Measurements from ENCODE around the gene DMTF1.
"Not testable (repeated sequence)": the region's sequence is repeated elsewhere in the genome, so short reads cannot be mapped to it uniquely, and the experiment has no call there.

The DMTF1 gene

GRCh38 chr7:87231711-87232110 lies 79.5 kb downstream of the DMTF1 start:
- no peak for DNase-seq

GRCh38 chr7:87234949-87235348 lies 82.7 kb downstream of the DMTF1 start:
- no peak for DNase-seq

- DNase-seq: not testable (repeated sequence)
These were observed 86.3 kb downstream of the DMTF1 start for GRCh38 chr7:87238464-87239051.

GRCh38 chr7:87245671-87246070 lies 93.4 kb downstream of the DMTF1 start:
- DNase-seq: not testable (repeated sequence)
